Tibial nerve (tissue), 4 donors: ENCODE results near the gene PFN2. TPM values are rescaled to one million over a fixed set of nuclear protein-coding genes. Genes with fewer than 3 reads are reported as not detected.

Source experiments
- DNase-seq, 2 donors: peaks; one replicate each; pipeline ENCODE4 v3.0.0-alpha.2; 2019; ENCODE audit warnings: low spot score in 2 of 2
- H3K27ac ChIP-seq, 4 donors: fragments of 200-600 bp; sonication (generic) in 3 of 4; one replicate each; pipeline ENCODE4 v1.5.1; 2017 to 2019; ENCODE audit warnings: mild to moderate bottlenecking in 1 of 4
- H3K27me3 ChIP-seq, 2 donors: fragments of 200-600 bp; sonication (generic) in 1 of 2; one replicate each; pipeline versions ENCODE4 v1.5.1 to v1.6.0; 2017 to 2019
- H3K36me3 ChIP-seq, 3 donors: fragments of 200-600 bp; sonication (generic); one replicate each; pipeline ENCODE4 v1.5.1; 2018 to 2019
- H3K4me1 ChIP-seq, 4 donors: fragments of 200-600 bp; sonication (generic) in 3 of 4; one replicate each; pipeline ENCODE4 v1.5.1; 2017 to 2019
- H3K4me3 ChIP-seq, 4 donors: fragments of 200-600 bp; sonication (generic) in 3 of 4; one replicate each; pipeline ENCODE4 v1.5.1; 2017 to 2019; ENCODE audit warnings: mild to moderate bottlenecking in 1 of 4, moderate library complexity in 1 of 4
- H3K9me3 ChIP-seq, 4 donors: fragments of 200-600 bp; sonication (generic) in 3 of 4; one replicate each; pipeline ENCODE4 v1.5.1; 2017 to 2019
- EP300 ChIP-seq, 2 donors: sonication (generic); formaldehyde crosslinking; IDR thresholded peaks; one replicate each; pipeline ENCODE4 v1.6.1; 2017; ENCODE audit warnings: antibody characterized with exemption in 2 of 2, mild to moderate bottlenecking in 1 of 2
- POLR2A ChIP-seq, 2 donors: fragments of 450-650 bp; IDR thresholded peaks; one replicate each; pipeline ENCODE4 v1.6.1; 2017; ENCODE audit warnings: antibody characterized with exemption in 2 of 2, mild to moderate bottlenecking in 2 of 2, moderate library complexity in 2 of 2
- WGBS, 2 donors: methylation state at CpG; one replicate each; pipeline ENCODE4 v1.1.5; 2018; 5-methylcytosine and 5-hydroxymethylcytosine counted together
- total RNA-seq, 4 donors: library from RNA; depleted of rRNA; stranded (reverse); fragments of >200 nt; gene quantifications; one replicate each; pipeline ENCODE4 v1.1.0, GENCODE V29; 2016
- TF ChIP-seq, protein P1 (sequence below), 5 experiments: fragments of 200-600 bp in 3 of 5; fragments of 450-650 bp in 2 of 5; sonication (generic) in 3 of 5; IDR thresholded peaks; one replicate each; pipeline ENCODE4 v1.5.1; 2016 to 2019; ENCODE audit warnings: antibody characterized with exemption in 5 of 5, mild to moderate bottlenecking in 3 of 5, moderate library complexity in 2 of 5

Gene PFN2
- total RNA-seq, 4 donors from 2014 or later, result 28.2 to 54.8 (median 40.7) TPM

DNA sequence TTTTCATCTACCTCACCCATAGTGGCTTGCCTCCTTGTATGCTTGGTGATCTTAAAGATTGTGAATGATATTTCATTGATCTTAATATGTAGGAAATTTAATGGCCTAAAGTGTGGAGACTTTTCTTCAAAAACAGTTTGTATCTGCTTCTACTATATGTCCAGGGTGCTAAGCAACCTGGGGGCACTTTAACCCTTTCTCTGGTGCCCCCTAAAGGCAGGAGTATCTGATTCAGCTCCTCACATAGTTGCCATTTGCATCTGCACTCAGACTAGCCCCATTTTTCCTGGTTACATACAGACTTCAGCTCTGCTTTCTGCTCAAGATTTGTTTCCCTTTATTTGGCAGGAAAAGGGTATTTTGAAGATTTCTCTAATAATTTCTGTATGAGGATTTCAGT lies 5.2 kb upstream of the PFN2 start:
- no peaks in the 10 kb centered on the region for H3K27me3 ChIP-seq
- H3K27ac ChIP-seq, result no peak overlapping the region
- H3K9me3 ChIP-seq, result no peaks in the 10 kb centered on the region
- no peaks in the 10 kb centered on the region for H3K36me3 ChIP-seq
- TF ChIP-seq EP300 (IDR thresholded peaks at IDR 0.05) (no peak), POLR2A (IDR thresholded peaks at IDR 0.05) (no peak)
- TF ChIP-seq, protein P1, sequence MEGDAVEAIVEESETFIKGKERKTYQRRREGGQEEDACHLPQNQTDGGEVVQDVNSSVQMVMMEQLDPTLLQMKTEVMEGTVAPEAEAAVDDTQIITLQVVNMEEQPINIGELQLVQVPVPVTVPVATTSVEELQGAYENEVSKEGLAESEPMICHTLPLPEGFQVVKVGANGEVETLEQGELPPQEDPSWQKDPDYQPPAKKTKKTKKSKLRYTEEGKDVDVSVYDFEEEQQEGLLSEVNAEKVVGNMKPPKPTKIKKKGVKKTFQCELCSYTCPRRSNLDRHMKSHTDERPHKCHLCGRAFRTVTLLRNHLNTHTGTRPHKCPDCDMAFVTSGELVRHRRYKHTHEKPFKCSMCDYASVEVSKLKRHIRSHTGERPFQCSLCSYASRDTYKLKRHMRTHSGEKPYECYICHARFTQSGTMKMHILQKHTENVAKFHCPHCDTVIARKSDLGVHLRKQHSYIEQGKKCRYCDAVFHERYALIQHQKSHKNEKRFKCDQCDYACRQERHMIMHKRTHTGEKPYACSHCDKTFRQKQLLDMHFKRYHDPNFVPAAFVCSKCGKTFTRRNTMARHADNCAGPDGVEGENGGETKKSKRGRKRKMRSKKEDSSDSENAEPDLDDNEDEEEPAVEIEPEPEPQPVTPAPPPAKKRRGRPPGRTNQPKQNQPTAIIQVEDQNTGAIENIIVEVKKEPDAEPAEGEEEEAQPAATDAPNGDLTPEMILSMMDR (IDR thresholded peaks at IDR 0.05), result no peak
- peaks cover 0 to 9% (median 3%) of the 10 kb centered on the region in 4 donors for H3K4me1 ChIP-seq
- H3K4me3 ChIP-seq, result no peak overlapping the region
- no peak for DNase-seq

DNA sequence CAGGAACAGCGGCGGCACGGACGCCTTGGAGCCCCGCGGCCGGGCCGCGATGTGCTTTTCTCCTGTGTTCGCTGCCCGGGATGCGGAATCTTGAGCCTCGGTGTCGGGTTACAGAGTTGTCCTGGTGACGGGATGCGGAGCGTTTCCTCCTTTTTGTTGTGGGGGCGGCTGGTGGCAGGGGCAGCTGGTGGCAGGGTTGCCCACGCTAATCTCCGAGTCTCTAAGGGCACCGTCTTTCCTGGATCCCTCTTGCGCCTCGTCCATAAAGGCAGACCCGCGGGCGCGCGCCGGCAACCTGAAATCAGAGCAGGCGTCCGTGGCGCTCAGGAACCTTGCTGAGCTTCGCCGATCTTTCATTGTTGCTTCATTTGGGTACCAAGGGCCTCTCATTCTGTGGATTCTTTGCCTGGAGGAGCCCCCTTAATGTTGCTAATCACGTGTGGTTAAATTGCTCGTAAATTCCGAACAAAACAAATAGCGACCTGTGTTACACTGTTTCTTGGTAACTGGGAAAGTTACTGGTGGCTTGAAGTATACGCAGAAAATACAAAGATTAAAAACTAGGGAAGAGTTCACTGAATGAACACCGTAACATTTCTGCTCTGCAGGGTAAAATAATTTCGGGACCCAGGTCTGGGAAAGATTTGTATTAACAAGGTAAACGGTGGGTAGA lies 844 bp upstream of the PFN2 start:
- Histone ChIP-seq H3K4me3 (peak overlapping the region; percentile 72 to 90 (median 83)), H3K27me3 (no peaks in the 10 kb centered on the region), H3K9me3 (no peaks in the 10 kb centered on the region), H3K27ac (peak overlapping the region; percentile 69 to 93 (median 90)), H3K4me1 (peaks cover 0 to 41% (median 10%) of the 10 kb centered on the region in 4 donors), H3K36me3 (no peaks in the 10 kb centered on the region)
- TF ChIP-seq EP300 (IDR thresholded peaks at IDR 0.05) (no peak), POLR2A (IDR thresholded peaks at IDR 0.05) (no peak)
- TF ChIP-seq, protein P1 (IDR thresholded peaks at IDR 0.05), result no peak
- DNase-seq, result peak; percentile 26 to 39
- 1 to 3% methylated on average over 21 to 31 of the region's 42 CpGs for WGBS, 2 donors

DNA sequence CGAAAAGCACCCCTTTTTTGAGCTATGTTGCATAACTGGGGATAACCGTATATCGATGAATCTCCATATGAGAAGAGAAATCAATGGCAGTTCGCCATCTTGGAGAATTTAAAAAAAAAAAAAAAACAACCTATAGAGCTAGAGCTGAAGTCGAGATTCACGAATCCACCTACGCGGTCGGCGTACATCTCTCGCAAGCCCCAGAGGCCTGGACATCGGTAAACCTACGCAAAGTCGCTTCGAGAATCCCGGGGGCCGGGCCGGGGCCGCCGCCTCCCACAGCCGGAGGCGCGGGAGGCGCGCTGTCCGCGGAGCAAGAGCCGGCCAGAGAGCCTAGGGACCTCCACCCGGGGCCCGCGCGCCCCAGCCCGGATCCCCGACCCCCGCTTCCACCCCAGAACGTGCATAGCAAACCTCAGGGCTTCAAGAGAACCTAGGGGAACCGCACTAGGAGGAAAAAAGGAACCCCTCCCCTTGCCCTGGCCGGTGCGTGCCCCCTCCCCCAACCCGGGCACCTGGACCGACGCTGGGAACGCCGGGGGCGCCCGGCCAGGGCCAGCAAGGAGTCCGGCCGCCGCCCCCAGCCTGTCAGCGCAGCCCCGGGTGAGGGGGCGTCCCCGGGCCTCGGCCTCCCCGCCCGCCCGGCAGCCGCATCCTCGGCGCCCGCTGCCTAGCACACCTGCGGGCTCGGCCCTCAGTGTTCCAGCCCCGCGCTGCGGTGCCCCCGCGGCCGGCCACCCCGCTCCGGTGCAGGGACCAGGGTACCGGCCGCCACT lies 567 bp downstream of the PFN2 start:
- peaks cover 0 to 54% (median 12%) of the 10 kb centered on the region in 4 donors for H3K4me1 ChIP-seq
- peaks cover 0 to 10% (median 0%) of the 10 kb centered on the region in 3 donors for H3K36me3 ChIP-seq
- 0 to 1% methylated on average over 38 to 55 of the region's 73 CpGs for WGBS, 2 donors
- H3K27me3 ChIP-seq, result no peaks in the 10 kb centered on the region
- peak; percentile 58 to 63 for DNase-seq
- peak overlapping the region; percentile 72 to 90 (median 83) for H3K4me3 ChIP-seq
- TF ChIP-seq POLR2A (IDR thresholded peaks at IDR 0.05) (no peak), EP300 (IDR thresholded peaks at IDR 0.05) (no peak)
- TF ChIP-seq, protein P1 (IDR thresholded peaks at IDR 0.05), result no peak
- no peaks in the 10 kb centered on the region for H3K9me3 ChIP-seq
- peak overlapping the region; percentile 69 to 93 (median 90) for H3K27ac ChIP-seq

DNA sequence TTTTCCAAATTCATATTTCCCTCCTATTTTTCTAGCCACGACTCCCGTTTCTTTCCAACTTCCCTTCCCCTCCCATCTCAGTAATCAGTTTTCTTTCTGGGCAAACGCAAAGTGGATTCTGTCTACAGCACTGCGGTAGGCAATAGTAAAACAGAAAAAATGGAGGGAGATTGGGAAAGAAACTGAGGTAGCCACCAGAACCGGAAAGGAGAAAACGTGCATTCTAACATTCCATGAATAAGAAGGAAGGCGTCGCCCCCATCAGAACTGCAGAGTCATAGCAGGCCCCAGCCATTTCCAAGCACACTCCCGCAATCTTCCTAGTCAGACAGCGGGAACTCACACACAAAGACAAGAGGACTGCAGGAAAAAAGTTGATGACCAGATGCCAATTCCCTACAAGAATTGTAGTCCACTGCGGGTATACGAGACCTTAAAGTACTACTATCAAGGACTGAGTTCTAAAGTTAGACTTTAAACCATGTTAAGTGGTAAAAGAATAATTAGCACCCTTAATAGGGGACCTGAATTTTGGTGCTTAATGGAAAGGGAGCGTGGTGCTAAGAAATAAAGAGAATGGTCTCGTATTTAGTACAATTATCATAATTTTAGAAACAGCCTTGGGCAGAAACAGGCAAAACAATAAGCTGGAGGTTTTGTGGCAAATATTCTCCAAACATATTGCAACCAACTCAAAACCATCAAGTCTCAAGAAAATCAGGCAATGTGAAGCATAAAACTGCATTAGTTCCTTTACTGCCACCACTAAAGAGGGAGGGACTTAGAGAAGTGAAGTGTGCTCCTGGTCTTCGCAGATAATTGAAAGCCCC lies 1.4 kb downstream of the PFN2 start:
- TF ChIP-seq POLR2A (IDR thresholded peaks at IDR 0.05), result no peak
- TF ChIP-seq EP300 (IDR thresholded peaks at IDR 0.05), result peak in 1 of 2 donors; percentile 53
- TF ChIP-seq, protein P1 (IDR thresholded peaks at IDR 0.05), result peak in 4 of 5 experiments; percentile 6 to 34 (median 24)
- DNase-seq, result peak; percentile 22 to 57
- Histone ChIP-seq H3K4me3 (peak overlapping the region; percentile 72 to 90 (median 83)), H3K4me1 (peaks cover 0 to 60% (median 13%) of the 10 kb centered on the region in 4 donors), H3K27me3 (no peaks in the 10 kb centered on the region), H3K36me3 (peaks cover 0 to 10% (median 0%) of the 10 kb centered on the region in 3 donors), H3K27ac (peak overlapping the region; percentile 11 to 93 (median 90)), H3K9me3 (no peaks in the 10 kb centered on the region)
- whole genome bisulfite sequencing, 2 donors, result 12 to 13% methylated on average over 15 of the region's 15 CpGs
